IPS-18c (cell line): ENCODE measurements around the gene ZEB1.
"Not testable (repeated sequence)": the region's sequence is repeated elsewhere in the genome, so short reads cannot be mapped to it uniquely, and the experiment has no call there.

Source experiments
- H3K4me3 ChIP-seq: 2 replicates; pipeline ENCODE4 v1.7.0; 2013; ENCODE audit warnings: low read depth, mild to moderate bottlenecking, low read length, moderate library complexity; ENCODE audit not compliant: insufficient read depth
- H3K9me3 ChIP-seq: one replicate; pipeline ENCODE4 v1.6.1; 2013; ENCODE audit warnings: mild to moderate bottlenecking, low read length, moderate library complexity; ENCODE audit not compliant: control insufficient read depth, insufficient read depth

ZEB1 gene

GRCh38 chr10:31507427-31507826 is 188.4 kb downstream of the ZEB1 start:
- Histone ChIP-seq H3K9me3 (peaks cover 3% of the 10 kb centered on the region), H3K4me3 (no peak overlapping the region)

GRCh38 chr10:31508234-31508633 is 189.2 kb downstream of the ZEB1 start:
- Histone ChIP-seq H3K4me3 (no peak overlapping the region), H3K9me3 (peaks cover 3% of the 10 kb centered on the region)

GRCh38 chr10:31508882-31509281 is 189.9 kb downstream of the ZEB1 start:
- Histone ChIP-seq H3K9me3 (peaks cover 3% of the 10 kb centered on the region), H3K4me3 (no peak overlapping the region)

DNA sequence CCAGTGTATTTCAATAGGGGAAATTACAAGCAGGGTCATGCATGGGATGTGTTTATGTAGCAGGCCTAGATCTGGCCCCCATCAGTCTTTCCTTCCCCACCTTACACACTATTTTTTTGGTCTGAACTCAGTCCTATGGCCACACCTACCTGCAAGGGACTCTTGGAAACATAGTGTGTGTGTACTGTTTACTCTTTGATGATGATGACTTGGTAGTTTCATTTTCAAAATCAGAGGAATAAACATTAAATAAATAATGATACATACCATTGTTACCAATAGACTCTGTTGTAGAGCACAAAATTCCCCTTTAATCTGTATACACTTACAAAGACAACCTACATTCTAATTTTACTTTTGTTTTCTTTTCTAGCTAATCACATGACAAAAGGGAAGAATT is 191.0 kb downstream of the ZEB1 start:
- H3K9me3 ChIP-seq = peaks cover 3% of the 10 kb centered on the region
- H3K4me3 ChIP-seq = no peak overlapping the region

DNA sequence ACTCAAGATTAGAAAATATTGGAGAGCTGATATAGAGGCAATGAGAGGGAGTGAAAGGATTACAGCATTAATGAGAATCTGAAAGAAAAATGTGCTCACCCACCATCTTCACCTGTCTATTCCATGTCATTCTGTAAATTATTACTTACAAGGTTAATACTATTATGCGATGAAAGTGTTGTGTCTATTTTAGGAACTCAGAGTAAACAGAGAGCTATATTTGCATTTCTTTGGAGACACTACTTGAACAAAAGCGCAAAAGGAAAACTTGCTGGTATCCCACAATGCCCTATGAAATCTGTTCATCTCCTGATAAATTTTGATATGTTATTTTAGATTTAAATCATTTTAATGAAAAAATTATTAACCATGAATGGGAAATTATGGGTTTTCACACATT is 196.1 kb downstream of the ZEB1 start:
- Histone ChIP-seq H3K4me3 (no peak overlapping the region), H3K9me3 (no peaks in the 10 kb centered on the region)

GRCh38 chr10:31515819-31516402 is 196.9 kb downstream of the ZEB1 start:
- no peaks in the 10 kb centered on the region for H3K9me3 ChIP-seq
- no peak overlapping the region for H3K4me3 ChIP-seq

DNA sequence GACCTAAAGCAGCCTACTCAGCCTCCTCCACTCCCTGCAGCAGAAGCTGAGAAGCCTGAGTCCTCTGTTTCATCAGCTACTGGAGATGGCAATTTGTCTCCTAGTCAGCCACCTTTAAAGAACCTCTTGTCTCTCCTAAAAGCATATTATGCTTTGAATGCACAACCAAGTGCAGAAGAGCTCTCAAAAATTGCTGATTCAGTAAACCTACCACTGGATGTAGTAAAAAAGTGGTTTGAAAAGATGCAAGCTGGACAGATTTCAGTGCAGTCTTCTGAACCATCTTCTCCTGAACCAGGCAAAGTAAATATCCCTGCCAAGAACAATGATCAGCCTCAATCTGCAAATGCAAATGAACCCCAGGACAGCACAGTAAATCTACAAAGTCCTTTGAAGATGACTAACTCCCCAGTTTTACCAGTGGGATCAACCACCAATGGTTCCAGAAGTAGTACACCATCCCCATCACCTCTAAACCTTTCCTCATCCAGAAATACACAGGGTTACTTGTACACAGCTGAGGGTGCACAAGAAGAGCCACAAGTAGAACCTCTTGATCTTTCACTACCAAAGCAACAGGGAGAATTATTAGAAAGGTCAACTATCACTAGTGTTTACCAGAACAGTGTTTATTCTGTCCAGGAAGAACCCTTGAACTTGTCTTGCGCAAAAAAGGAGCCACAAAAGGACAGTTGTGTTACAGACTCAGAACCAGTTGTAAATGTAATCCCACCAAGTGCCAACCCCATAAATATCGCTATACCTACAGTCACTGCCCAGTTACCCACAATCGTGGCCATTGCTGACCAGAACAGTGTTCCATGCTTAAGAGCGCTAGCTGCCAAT is 202.2 kb downstream of the ZEB1 start:
- no peak overlapping the region for H3K4me3 ChIP-seq
- peaks cover 2% of the 10 kb centered on the region for H3K9me3 ChIP-seq

GRCh38 chr10:31522820-31523219 is 203.8 kb downstream of the ZEB1 start:
- Histone ChIP-seq H3K9me3 (peaks cover 2% of the 10 kb centered on the region), H3K4me3 (no peak overlapping the region)

DNA sequence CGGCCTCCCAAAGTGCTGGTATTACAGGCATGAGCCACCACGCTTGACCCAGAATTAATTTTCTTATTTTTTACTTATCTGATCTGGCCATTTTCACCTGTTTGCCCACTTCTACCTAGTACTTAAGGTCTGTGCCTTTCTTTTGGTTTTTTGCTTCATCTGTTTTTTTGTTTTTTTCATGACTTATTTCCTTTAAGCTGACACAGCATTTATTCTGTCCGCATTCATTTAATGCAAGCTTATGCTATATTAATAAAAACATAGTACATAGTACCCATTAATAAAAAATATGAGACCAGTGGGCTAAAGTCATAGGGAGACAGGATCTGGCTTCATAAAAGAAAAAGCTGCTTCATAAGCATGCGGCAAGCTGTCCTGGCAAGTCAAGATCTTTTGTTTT is 205.4 kb downstream of the ZEB1 start:
- Histone ChIP-seq H3K9me3 (peaks cover 2% of the 10 kb centered on the region), H3K4me3 (no peak overlapping the region)

GRCh38 chr10:31526178-31526577 is 207.2 kb downstream of the ZEB1 start:
- Histone ChIP-seq H3K4me3 (no peak overlapping the region), H3K9me3 (peaks cover 2% of the 10 kb centered on the region)

- no peak overlapping the region for H3K4me3 ChIP-seq
- H3K9me3 ChIP-seq = peaks cover 2% of the 10 kb centered on the region
These were observed 207.7 kb downstream of the ZEB1 start for GRCh38 chr10:31526681-31527080.

- Histone ChIP-seq H3K9me3 (peaks cover 2% of the 10 kb centered on the region), H3K4me3 (no peak overlapping the region)
These were observed 209.8 kb downstream of the ZEB1 start for GRCh38 chr10:31528831-31529230.

DNA sequence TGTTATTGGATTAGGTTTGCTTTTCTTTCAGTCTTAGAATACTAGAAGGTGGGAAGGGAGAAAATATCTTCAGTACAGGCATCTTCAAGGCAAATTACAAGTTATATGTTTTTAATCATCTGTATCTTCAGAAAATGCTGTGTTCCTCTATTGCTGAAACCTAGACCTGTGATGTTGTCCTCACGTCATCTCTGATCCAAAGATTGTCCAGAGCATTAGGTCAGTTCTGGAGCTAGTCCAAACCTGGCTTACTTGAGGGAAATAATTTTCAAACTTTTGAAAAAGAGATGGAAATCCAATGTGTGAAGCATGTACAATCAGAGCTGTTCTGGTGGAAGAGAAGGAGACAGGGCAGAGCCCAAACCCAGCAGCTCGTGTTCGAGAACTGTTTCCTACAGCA is 217.3 kb downstream of the ZEB1 start:
- H3K4me3 ChIP-seq = no peak overlapping the region
- H3K9me3 ChIP-seq = no peaks in the 10 kb centered on the region

- no peaks in the 10 kb centered on the region for H3K9me3 ChIP-seq
- H3K4me3 ChIP-seq = no peak overlapping the region
These were observed 230.9 kb downstream of the ZEB1 start for GRCh38 chr10:31549896-31550295.

- no peak overlapping the region for H3K4me3 ChIP-seq
- no peaks in the 10 kb centered on the region for H3K9me3 ChIP-seq
These were observed 235.5 kb downstream of the ZEB1 start for GRCh38 chr10:31554556-31554955.

- Histone ChIP-seq H3K9me3 (no peaks in the 10 kb centered on the region), H3K4me3 (no peak overlapping the region)
These were observed 238.8 kb downstream of the ZEB1 start for GRCh38 chr10:31557854-31558253.

GRCh38 chr10:31568252-31568861 is 249.3 kb downstream of the ZEB1 start:
- not testable (repeated sequence) for H3K4me3 ChIP-seq, H3K9me3 ChIP-seq

DNA sequence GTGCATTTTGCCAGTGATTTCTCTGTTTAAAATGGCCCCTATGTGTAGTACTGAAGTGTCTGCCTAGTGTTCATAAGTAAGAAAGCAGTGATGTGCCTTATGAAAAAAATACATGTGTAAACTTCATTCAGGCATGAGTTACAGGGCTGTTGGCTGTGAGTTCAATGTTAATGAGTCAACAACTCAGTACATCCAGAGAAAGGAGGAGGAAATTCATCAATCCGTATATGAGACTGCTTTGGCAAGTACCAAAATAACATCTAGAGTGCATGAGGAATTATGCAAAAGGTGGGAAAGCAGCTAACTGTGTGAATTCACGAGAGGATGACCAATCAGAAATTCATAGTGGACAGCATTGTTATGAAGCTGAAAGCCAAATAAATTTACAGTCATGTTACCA is 255.6 kb downstream of the ZEB1 start:
- Histone ChIP-seq H3K4me3 (no peak overlapping the region), H3K9me3 (no peaks in the 10 kb centered on the region)
